Activated naive CD8-positive, alpha-beta T cell treated with anti-CD3 and anti-CD28 coated beads, Interleukin-2, amount 10 ng/mL, durations not matched to agents 7 days and 5 days (primary cell): ENCODE results near the gene DNAJC25. TPM values are rescaled to one million over a fixed set of nuclear protein-coding genes. Genes with fewer than 3 reads are reported as not detected.

Experiments
- ATAC-seq: fragments of 150-1000 bp; cut with Tn5 transposase; one replicate; pipeline ENCODE4 v1.10.0; 2021; ENCODE audit warnings: low read depth, moderate library complexity
- POLR2A ChIA-PET: fragments of 350-600 bp; sonication (Branson Sonifier 250); formaldehyde crosslinking; loops from one replicate; lab custom pipeline; 2021; ENCODE audit warnings: antibody characterized with exemption; lab: Charles Lee
- DNase-seq: peaks from one replicate; pipeline ENCODE4 v3.0.0; 2021
- H3K27ac Mint-ChIP-seq: one replicate; pipeline ENCODE4 v1.8.0; 2022; ENCODE audit warnings: mild to moderate bottlenecking, mixed read lengths
- H3K27me3 Mint-ChIP-seq: one replicate; pipeline ENCODE4 v1.8.0; 2022; ENCODE audit warnings: mild to moderate bottlenecking, moderate library complexity, mixed read lengths
- H3K36me3 Mint-ChIP-seq: one replicate; pipeline ENCODE4 v1.8.0; 2021; ENCODE audit warnings: mild to moderate bottlenecking, mixed read lengths
- H3K4me1 Mint-ChIP-seq: one replicate; pipeline ENCODE4 v1.8.0; 2021; ENCODE audit warnings: mixed read lengths
- H3K4me3 Mint-ChIP-seq: one replicate; pipeline ENCODE4 v1.8.0; 2022; ENCODE audit warnings: mild to moderate bottlenecking, moderate library complexity, mixed read lengths
- H3K9me3 Mint-ChIP-seq: one replicate; pipeline ENCODE4 v1.8.0; 2021; ENCODE audit warnings: mixed read lengths
- total RNA-seq, 2 experiments: library from RNA; stranded (reverse); gene quantifications; one replicate each; pipeline ENCODE4 v1.2.3, GENCODE V29; 2021

The DNAJC25 gene
- total RNA-seq: 1 to 10 TPM; 3.6 to 4.3 TPM

DNA sequence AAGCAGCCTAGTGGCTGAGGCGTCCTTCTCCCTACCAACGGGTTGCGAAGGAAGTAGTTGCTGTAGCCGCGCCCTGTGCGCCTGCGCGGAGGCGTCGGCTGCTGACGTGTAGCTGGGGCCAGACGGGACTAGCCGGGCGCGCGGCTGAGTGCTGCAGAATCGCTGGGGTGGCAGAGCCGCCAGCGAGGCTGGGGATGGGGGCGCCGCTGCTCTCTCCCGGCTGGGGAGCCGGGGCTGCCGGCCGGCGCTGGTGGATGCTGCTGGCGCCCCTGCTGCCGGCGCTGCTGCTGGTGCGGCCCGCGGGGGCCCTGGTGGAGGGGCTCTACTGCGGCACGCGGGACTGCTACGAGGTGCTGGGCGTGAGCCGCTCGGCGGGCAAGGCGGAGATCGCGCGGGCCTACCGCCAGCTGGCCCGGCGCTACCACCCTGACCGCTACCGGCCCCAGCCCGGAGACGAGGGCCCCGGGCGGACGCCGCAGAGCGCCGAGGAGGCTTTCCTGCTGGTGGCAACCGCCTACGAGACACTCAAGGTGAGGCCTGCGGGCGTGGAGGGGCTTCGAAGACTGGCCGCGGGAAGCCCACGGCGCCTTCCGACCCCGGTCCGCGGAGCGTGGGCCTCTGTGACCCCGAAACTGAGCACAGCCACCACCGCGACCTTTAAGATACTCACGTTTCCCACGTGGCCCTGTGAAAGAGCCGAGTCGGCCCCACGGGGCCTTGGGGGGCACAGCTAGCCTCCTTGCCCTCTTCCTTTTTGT is at the start of gene DNAJC25:
DNAJC25 (plus strand) TSS at position 121 of the 758 bp plus-strand sequence; CDS start at position 195, 74 bp downstream.
- Mint-ChIP-seq H3K27me3 (no peaks in the 10 kb centered on the region), H3K4me3 (peak within 1 kb of the TSS; percentile 98), H3K9me3 (no peaks in the 10 kb centered on the region), H3K36me3 (no peaks in the 10 kb centered on the region), H3K4me1 (peaks cover 36% of the 10 kb centered on the region), H3K27ac (peak within 1 kb of the TSS; percentile 84)
- POLR2A ChIA-PET: interaction anchor here (0.7 to 3.2 kb wide), 12 partner anchors 20 to 748 kb away, joined by 3 to 20 read pairs (median 4); partner anchors contain the start of genes ECPAS, GNG10 and UGCG
- ATAC-seq (peak; percentile 98), DNase-seq (peak; percentile 96)

DNA sequence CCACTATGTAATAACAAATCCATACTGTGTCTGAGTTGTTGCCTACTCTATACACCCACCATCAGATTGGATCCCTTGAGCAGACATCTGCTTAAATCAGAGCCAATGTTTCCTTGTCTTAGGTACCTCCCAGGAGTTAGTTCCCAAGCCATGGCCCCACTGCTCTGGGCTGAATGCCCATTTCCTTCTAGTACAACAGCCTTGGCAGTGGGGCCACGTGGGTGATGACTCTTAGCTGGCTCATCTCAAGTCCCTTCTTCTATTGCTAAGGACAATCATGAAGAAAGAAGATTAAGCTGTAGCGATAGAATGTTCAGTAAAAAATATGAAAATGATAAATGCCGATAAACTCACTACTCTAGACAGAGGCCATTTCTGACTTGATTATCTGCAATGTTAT is 48.2 kb upstream of the DNAJC25 start:
- H3K27me3 Mint-ChIP-seq: peaks cover 14% of the 10 kb centered on the region
- H3K4me3 Mint-ChIP-seq: no peak overlapping the region
- ATAC-seq: no peak
- POLR2A ChIA-PET: no interaction called here
- H3K9me3 Mint-ChIP-seq: no peaks in the 10 kb centered on the region
- DNase-seq: no peak
- no peaks in the 10 kb centered on the region for H3K36me3 Mint-ChIP-seq
- no peak overlapping the region for H3K27ac Mint-ChIP-seq
- no peaks in the 10 kb centered on the region for H3K4me1 Mint-ChIP-seq

DNA sequence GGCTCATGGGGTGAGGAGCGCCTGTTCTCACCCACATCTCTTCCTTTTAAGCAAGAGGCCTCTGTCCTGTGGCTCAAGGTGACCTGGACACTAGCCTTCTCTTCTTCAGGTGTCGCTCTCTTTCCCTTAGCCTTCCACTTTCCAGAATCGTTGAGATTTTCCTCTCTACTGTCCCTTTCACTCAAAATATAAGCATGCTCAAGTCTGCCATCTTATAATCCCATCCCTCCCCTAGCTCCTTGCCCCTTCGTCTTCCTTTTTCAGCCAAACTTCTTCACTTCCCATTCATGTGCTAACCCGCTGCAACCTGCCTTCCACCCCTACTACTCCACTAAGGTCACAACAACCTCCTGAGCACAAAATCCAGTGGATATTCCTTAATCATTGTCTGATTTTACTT is 44.8 kb upstream of the DNAJC25 start:
- Mint-ChIP-seq H3K9me3 (no peaks in the 10 kb centered on the region), H3K27ac (no peak overlapping the region), H3K27me3 (peaks cover 16% of the 10 kb centered on the region), H3K36me3 (no peaks in the 10 kb centered on the region), H3K4me3 (no peak overlapping the region), H3K4me1 (no peaks in the 10 kb centered on the region)
- ATAC-seq (no peak), DNase-seq (no peak)
- POLR2A ChIA-PET: no interaction called here

DNA sequence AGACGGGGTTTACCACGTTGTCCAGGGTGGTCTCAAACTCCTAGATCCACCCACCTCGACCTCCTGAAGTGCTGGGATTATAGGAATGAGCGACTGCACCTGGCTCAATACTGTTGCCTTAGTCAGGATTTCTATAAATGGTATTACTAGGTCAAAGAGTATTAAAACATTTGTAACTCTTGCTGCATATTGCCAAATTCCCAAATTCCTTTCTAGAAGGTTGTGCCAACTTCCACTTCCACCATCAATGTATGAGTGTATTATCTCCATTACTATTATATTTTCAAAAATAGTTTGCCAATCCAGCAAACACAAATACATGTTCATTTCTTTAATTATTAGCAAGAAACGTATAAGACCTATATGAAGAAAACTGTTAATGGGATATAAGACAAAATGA is 42.3 kb upstream of the DNAJC25 start:
- H3K27me3 Mint-ChIP-seq: peaks cover 18% of the 10 kb centered on the region
- H3K4me1 Mint-ChIP-seq: no peaks in the 10 kb centered on the region
- no peak overlapping the region for H3K27ac Mint-ChIP-seq
- no peaks in the 10 kb centered on the region for H3K36me3 Mint-ChIP-seq
- no peak for ATAC-seq
- POLR2A ChIA-PET: no interaction called here
- DNase-seq: no peak
- H3K4me3 Mint-ChIP-seq: no peak overlapping the region
- H3K9me3 Mint-ChIP-seq: no peaks in the 10 kb centered on the region

DNA sequence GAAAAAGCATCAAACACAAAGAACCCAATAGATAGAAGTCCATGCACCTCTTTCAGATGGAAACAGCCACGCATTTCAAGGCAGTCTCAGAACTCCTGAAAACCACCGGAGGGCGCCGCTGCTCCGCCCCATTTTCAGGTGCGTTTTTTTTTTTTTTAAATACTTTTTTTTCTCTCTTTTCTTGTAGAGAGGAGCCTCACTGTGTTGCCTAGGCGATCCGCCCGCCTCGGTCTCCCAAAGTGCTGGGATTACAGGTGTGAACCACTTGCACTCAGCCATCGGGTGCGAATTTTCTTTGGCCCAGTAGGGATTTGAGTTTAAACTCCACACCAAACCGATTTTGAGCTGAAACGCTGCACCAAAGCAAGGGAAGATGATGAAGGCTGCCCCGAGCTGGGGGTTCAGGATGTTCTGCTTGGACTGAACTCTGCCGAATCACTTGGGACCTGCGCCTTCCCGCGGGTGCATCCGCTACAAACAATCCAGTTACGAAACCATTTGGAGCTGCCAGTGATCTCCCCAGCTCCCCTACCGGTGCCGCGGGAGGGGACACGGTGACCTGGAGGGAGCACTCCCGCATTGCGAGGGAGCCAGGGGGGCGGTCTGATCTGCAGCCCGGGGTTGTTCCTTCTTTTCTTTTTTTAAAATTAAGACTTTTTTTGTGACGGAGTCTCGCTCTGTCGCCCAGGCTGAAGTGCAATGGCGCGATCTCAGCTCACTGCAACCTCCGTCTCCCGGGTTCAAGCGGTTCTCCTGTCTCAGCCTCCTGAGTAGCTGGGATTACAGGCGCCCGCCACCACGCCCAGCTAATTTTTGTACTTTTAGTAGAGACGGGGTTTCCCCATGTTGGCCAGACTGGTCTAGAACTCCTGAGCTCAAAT is 33.0 kb upstream of the DNAJC25 start:
- POLR2A ChIA-PET: interaction anchor here (0.7 to 1.3 kb wide), 4 partner anchors 14 to 53 kb away, joined by 3 to 8 read pairs (median 3); partner anchors contain the start of gene DNAJC25
- Mint-ChIP-seq H3K9me3 (no peaks in the 10 kb centered on the region), H3K27me3 (peaks cover 41% of the 10 kb centered on the region), H3K36me3 (no peaks in the 10 kb centered on the region), H3K4me3 (peak overlapping the region; percentile 89), H3K27ac (no peak overlapping the region), H3K4me1 (peaks cover 19% of the 10 kb centered on the region)
- ATAC-seq: peak; percentile 68
- DNase-seq: peak; percentile 73

DNA sequence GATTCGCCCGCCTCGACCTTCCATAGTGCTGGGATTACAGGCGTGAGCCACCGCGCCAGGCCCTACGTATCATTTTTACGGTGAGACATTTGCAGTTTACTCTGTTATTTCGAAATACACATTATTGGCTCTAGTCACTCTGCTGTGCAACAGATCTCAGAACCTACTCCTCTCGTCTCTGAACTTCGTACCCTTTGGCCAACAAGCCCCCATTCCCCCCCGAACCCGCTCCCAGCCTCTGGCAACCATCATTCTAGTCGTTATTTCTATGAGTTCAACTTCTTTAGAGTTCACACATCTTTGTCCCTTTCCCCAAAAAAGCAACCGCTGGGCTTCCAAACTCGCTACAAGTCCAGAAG is 32.4 kb upstream of the DNAJC25 start:
- peaks cover 19% of the 10 kb centered on the region for H3K4me1 Mint-ChIP-seq
- no peak overlapping the region for H3K27ac Mint-ChIP-seq
- ATAC-seq (no peak), DNase-seq (no peak)
- POLR2A ChIA-PET: interaction anchor here (0.7 to 1.3 kb wide), 4 partner anchors 13 to 53 kb away, joined by 3 to 8 read pairs (median 3); partner anchors contain the start of gene DNAJC25
- H3K4me3 Mint-ChIP-seq: peak overlapping the region; percentile 89
- no peaks in the 10 kb centered on the region for H3K9me3 Mint-ChIP-seq
- H3K27me3 Mint-ChIP-seq: peaks cover 41% of the 10 kb centered on the region
- H3K36me3 Mint-ChIP-seq: no peaks in the 10 kb centered on the region

DNA sequence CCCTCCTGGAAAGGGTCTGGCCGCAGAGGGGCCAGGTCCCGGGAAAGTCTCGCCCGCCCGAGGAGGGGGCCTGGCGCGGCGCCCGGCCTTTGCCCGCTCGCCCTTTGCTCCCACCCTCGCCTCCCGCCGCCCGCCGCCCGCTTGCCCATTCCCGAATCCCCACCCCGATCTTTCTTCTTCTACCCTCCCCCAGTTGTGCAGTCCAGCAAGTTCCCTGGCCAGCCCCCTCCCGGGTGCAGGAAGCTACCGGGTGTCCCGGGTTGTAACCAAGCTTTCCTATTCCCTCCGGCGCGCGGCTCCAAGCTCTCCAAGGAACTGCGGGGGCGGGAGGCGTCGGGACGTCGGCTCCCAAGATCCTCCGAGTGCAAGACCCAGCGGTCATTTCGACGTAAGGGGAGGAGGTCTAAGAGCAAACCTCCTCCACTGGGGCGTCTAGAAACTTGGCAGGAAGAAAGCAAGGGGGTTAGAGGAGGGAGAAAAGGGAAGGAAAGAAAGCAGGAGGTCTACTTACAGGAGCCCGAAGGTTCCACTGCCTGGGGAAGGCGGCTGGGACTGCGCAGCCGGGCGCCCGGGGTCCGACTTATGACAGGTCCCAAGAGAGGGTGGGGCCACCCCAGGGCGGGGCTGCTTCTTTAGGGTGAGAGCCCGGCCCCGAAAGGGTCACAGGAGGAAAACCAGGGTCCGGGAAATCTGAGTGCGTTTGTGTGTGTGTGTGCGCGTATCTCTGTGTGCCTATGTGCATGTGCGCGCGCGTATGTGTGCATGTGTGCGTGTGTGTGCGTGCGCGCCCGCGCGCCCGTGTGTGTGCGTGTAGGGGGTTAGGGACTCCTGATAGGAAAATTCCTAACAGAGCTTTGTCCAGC is 31.8 kb upstream of the DNAJC25 start, which contains the start of gene PTGR1:
PTGR1 (minus strand) TSS at position 556 of the 863 bp plus-strand sequence. CDS start 2,225 bp downstream, outside the sequence.
- ATAC-seq: peak; percentile 25

DNA sequence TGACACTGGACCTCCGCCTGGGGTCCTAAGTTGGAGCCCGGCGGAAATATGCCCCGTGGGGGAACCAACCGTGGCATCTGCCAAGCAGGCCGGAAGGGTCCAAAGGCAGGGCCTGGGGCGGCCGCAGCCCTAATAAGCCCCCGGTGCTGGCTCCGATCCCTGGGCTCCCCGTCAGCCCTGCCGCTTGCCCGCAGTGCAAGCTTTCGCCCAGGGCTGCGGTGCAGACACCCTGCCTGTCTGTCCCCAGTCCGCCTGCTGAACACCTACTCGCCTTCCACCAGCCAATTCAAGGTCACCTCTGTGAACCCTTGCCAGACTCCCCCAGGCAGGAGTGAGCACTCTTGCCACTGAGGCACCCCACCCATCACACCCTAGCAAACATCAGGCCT is 31.2 kb upstream of the DNAJC25 start:
- DNase-seq: no peak
- no peaks in the 10 kb centered on the region for H3K36me3 Mint-ChIP-seq
- H3K9me3 Mint-ChIP-seq: no peaks in the 10 kb centered on the region
- H3K27me3 Mint-ChIP-seq: peaks cover 43% of the 10 kb centered on the region
- POLR2A ChIA-PET: no interaction called here
- H3K4me1 Mint-ChIP-seq: peaks cover 19% of the 10 kb centered on the region
- peak overlapping the region; percentile 89 for H3K4me3 Mint-ChIP-seq
- H3K27ac Mint-ChIP-seq: no peak overlapping the region
- no peak for ATAC-seq

More for the DNA sequence above, 31.8 kb upstream of the DNAJC25 start, which contains the start of gene PTGR1:
- POLR2A ChIA-PET: interaction anchor here (0.9 kb wide), 1 partner anchor 13 kb away, joined by 3 read pairs; no protein-coding TSS in a partner anchor
- Mint-ChIP-seq H3K36me3 (no peaks in the 10 kb centered on the region), H3K27ac (no peak within 1 kb of the TSS), H3K9me3 (no peaks in the 10 kb centered on the region), H3K4me3 (peak within 1 kb of the TSS; percentile 89), H3K4me1 (peaks cover 19% of the 10 kb centered on the region), H3K27me3 (peaks cover 42% of the 10 kb centered on the region)
- peak; percentile 59 for DNase-seq

DNA sequence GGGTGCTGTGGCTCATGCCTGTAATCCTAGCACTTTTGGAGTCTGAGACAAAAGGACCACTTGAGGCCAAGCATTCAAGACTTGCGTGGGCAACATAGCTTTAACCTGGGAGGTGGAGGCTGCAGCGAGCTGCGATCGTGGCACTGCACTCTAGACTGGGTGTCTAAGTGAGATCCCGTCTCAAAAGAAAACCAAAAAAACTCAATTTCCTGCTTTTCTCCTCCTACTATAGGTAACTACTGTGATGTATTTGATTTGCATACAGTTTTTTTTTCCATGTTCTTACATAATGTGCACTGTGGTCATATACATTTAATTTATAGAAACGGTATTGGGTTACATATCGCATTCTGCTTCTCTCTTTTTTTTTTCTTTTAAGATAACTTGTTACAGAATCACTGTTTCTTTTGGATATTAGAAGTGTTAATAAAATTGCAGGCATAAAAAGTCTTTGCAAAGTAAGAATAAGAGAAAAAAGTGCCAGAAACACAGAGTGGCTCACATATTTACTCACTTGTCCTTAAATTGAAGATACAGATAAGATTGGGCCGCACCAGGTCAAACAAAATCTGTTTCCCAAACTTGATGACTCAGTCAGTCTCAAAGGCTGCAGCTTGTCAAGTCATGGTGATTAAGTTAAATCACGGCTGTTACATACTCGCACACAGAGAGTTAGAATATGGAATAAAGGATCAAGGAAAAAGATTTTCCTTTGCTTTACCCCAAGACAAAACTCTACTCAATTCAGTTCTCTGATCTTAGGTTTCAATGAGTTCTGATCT is 29.7 kb upstream of the DNAJC25 start:
- POLR2A ChIA-PET: no interaction called here
- peaks cover 19% of the 10 kb centered on the region for H3K4me1 Mint-ChIP-seq
- H3K27ac Mint-ChIP-seq: no peak overlapping the region
- H3K9me3 Mint-ChIP-seq: no peaks in the 10 kb centered on the region
- peaks cover 48% of the 10 kb centered on the region for H3K27me3 Mint-ChIP-seq
- H3K36me3 Mint-ChIP-seq: no peaks in the 10 kb centered on the region
- DNase-seq (no peak), ATAC-seq (no peak)
- H3K4me3 Mint-ChIP-seq: no peak overlapping the region

DNA sequence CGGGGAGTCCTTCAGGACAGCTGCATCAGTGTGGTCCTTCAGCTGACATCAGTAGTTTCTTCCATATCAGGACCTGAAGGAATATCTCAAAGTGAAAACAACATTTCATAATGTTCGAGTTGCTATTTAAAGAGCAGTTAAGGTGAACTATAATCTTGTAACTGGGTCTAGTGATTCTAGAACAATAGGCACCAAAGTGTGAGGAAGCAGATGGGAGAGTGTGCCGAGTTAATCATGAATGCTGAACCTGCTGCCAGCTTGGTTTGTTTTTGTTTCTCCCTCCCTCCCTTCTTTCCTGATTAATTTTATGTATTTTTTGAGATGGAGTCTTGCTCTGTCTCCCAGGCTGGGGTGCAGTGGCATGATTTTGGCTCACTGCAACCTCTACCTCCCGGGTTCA is 28.1 kb upstream of the DNAJC25 start:
- Mint-ChIP-seq H3K27me3 (peaks cover 51% of the 10 kb centered on the region), H3K4me1 (peaks cover 13% of the 10 kb centered on the region), H3K4me3 (no peak overlapping the region), H3K9me3 (no peaks in the 10 kb centered on the region), H3K27ac (no peak overlapping the region), H3K36me3 (no peaks in the 10 kb centered on the region)
- ATAC-seq (no peak), DNase-seq (no peak)
- POLR2A ChIA-PET: no interaction called here

DNA sequence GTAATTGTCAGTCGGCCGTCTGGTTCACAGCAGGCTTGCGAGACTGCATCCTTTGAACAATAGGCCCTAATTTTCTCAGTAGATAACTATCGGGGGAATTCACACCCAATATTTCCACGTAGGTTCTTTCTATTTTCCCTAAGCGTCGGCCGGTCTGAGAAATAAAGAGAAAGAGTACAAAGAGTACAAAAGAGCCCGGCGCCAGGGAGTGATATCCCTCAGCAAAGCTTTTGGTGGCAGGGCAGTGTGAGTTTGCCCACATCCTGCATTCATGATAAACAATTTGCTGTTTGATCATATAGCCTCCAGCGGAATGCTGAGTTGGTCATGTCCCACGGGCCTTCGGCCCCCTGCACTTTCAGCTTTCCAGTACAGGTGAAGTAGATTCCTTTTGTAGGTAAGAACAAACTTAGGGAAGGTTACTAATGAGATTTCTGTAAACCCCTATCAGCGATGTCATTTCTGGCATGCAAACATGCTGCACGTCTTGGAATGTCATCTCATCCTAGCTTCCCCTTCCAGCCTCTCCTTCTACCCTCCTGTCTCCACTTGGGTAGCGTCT is 27.0 kb upstream of the DNAJC25 start:
- no peak overlapping the region for H3K4me3 Mint-ChIP-seq
- H3K27me3 Mint-ChIP-seq: peaks cover 48% of the 10 kb centered on the region
- no peaks in the 10 kb centered on the region for H3K36me3 Mint-ChIP-seq
- DNase-seq (no peak), ATAC-seq (no peak)
- POLR2A ChIA-PET: no interaction called here
- H3K9me3 Mint-ChIP-seq: no peaks in the 10 kb centered on the region
- peaks cover 5% of the 10 kb centered on the region for H3K4me1 Mint-ChIP-seq
- H3K27ac Mint-ChIP-seq: no peak overlapping the region

DNA sequence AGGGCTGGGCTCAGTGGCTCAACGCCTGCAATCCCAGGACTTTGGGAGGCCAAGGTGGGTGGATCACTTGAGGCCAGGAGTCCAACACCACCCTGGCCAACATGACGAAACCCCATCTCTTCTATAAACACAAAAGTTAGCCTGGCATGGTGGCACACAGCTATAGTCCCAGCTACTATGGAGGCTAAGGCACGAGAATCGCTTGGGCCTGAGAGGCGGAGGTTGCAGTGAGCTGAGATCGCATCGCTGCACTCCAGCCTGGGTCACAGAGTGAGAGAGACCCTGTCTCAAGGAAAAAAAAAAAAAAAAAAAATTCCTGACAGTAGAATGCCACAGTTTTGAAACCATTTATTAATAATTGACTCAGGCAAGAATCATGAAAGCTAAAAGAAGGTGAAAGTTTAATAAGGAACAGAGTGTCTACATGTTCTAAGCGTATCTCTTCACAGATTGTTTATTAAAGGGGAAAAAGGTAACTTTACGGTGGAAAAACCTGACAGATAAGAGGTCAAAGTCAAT is 26.0 kb upstream of the DNAJC25 start:
- Mint-ChIP-seq H3K4me1 (peaks cover under 1% of the 10 kb centered on the region), H3K9me3 (no peaks in the 10 kb centered on the region), H3K4me3 (no peak overlapping the region), H3K36me3 (no peaks in the 10 kb centered on the region), H3K27ac (no peak overlapping the region), H3K27me3 (peaks cover 40% of the 10 kb centered on the region)
- DNase-seq: no peak
- POLR2A ChIA-PET: no interaction called here
- ATAC-seq: no peak
